Measurements from ENCODE around the gene CES4A.
"Not testable (repeated sequence)": the region's sequence is repeated elsewhere in the genome, so short reads cannot be mapped to it uniquely, and the experiment has no call there.

CES4A gene

GRCh38 chr16:66988197-66988788, at the start of gene CES4A:
TSS of gene CES4A (plus strand) at chr16:66988589. CDS start at chr16:66988773, 184 bp downstream.
- TF ChIP-seq, protein P1, sequence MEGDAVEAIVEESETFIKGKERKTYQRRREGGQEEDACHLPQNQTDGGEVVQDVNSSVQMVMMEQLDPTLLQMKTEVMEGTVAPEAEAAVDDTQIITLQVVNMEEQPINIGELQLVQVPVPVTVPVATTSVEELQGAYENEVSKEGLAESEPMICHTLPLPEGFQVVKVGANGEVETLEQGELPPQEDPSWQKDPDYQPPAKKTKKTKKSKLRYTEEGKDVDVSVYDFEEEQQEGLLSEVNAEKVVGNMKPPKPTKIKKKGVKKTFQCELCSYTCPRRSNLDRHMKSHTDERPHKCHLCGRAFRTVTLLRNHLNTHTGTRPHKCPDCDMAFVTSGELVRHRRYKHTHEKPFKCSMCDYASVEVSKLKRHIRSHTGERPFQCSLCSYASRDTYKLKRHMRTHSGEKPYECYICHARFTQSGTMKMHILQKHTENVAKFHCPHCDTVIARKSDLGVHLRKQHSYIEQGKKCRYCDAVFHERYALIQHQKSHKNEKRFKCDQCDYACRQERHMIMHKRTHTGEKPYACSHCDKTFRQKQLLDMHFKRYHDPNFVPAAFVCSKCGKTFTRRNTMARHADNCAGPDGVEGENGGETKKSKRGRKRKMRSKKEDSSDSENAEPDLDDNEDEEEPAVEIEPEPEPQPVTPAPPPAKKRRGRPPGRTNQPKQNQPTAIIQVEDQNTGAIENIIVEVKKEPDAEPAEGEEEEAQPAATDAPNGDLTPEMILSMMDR (IDR thresholded peaks at IDR 0.05; ENCODE audit: borderline replicate concordance, insufficient read depth, low read depth, low read length), result no peak
- no peak within 1 kb of the TSS for H3K4me3 ChIP-seq (ENCODE audit: low read depth, low read length)

DNA sequence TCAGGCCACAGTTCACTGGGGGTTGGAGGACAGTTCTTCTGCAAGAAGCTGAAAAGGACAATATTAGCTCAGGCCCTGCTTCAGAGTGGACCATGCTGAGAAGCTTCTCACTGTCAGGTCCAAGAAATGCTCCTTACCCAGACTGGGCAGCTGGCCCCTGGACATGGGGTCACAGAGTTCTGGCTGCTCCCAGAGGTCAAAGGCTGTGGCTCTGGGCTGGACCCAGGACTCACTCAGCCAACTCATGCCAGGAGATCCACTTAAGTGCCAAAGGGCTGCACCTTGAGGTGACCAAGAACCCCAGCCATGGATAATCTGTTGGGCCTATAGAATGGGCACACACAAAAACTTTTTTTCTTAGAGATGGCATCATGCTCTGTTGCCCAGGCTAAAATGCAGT, 49.0 kb upstream of the CES4A start:
- H3K4me3 ChIP-seq (ENCODE audit: low read depth, low read length), result no peak overlapping the region
- TF ChIP-seq, protein P1 (IDR thresholded peaks at IDR 0.05; ENCODE audit: borderline replicate concordance, insufficient read depth, low read depth, low read length), result no peak

GRCh38 chr16:66940236-66940635, 48.2 kb upstream of the CES4A start:
- TF ChIP-seq, protein P1 (IDR thresholded peaks at IDR 0.05; ENCODE audit: borderline replicate concordance, insufficient read depth, low read depth, low read length), result no peak

GRCh38 chr16:66942981-66943380, 45.4 kb upstream of the CES4A start:
- no peak overlapping the region for H3K4me3 ChIP-seq (ENCODE audit: low read depth, low read length)
- TF ChIP-seq, protein P1 (IDR thresholded peaks at IDR 0.05; ENCODE audit: borderline replicate concordance, insufficient read depth, low read depth, low read length), result no peak

More at GRCh38 chr16:66940236-66940635, 48.2 kb upstream of the CES4A start:
- no peak overlapping the region for H3K4me3 ChIP-seq (ENCODE audit: low read depth, low read length)

GRCh38 chr16:66943426-66944053, 44.8 kb upstream of the CES4A start:
- TF ChIP-seq, protein P1 (IDR thresholded peaks at IDR 0.05; ENCODE audit: borderline replicate concordance, insufficient read depth, low read depth, low read length), result no peak
- H3K4me3 ChIP-seq (ENCODE audit: low read depth, low read length), result no peak overlapping the region

- TF ChIP-seq, protein P1 (IDR thresholded peaks at IDR 0.05; ENCODE audit: borderline replicate concordance, insufficient read depth, low read depth, low read length), result no peak
- no peak overlapping the region for H3K4me3 ChIP-seq (ENCODE audit: low read depth, low read length)
These were observed 44.3 kb upstream of the CES4A start for GRCh38 chr16:66944054-66944441.

GRCh38 chr16:66944971-66945370, 43.4 kb upstream of the CES4A start:
- H3K4me3 ChIP-seq (ENCODE audit: low read depth, low read length), result not testable (repeated sequence)
